ENCODE data around the gene HTT. TPM values are rescaled to one million over a fixed set of nuclear protein-coding genes. Genes with fewer than 3 reads are reported as not detected.

Gene HTT
- total RNA-seq, 2 donors from 2014 or later = 104 to 109 TPM

- H3K9ac ChIP-seq (ENCODE audit: extremely low read depth, low read length, poor library complexity, severe bottlenecking) = no peak overlapping the region
- TF ChIP-seq, protein P1, sequence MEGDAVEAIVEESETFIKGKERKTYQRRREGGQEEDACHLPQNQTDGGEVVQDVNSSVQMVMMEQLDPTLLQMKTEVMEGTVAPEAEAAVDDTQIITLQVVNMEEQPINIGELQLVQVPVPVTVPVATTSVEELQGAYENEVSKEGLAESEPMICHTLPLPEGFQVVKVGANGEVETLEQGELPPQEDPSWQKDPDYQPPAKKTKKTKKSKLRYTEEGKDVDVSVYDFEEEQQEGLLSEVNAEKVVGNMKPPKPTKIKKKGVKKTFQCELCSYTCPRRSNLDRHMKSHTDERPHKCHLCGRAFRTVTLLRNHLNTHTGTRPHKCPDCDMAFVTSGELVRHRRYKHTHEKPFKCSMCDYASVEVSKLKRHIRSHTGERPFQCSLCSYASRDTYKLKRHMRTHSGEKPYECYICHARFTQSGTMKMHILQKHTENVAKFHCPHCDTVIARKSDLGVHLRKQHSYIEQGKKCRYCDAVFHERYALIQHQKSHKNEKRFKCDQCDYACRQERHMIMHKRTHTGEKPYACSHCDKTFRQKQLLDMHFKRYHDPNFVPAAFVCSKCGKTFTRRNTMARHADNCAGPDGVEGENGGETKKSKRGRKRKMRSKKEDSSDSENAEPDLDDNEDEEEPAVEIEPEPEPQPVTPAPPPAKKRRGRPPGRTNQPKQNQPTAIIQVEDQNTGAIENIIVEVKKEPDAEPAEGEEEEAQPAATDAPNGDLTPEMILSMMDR (conservative IDR thresholded peaks at IDR 0.05) = no peak
- 100% methylated on average over 1 of the region's 2 CpGs; no CpG with 5 or more reads in 1 of the 2 experiments for WGBS, 2 experiments (ENCODE audit: insufficient coverage in 1 of 2, insufficient read length in 1 of 2)
These were observed 63.4 kb downstream of the HTT start for GRCh38 chr4:3137908-3138307.

GRCh38 chr4:3145234-3145924 is 70.9 kb downstream of the HTT start:
- no peak overlapping the region for H3K9ac ChIP-seq (ENCODE audit: extremely low read depth, low read length, poor library complexity, severe bottlenecking)
- no peaks in the 10 kb centered on the region for H3K9me3 ChIP-seq (ENCODE audit: control insufficient read depth, low read length)
- H3K36me3 ChIP-seq (ENCODE audit: control insufficient read depth, insufficient read depth, low read length) = peaks cover 85% of the 10 kb centered on the region
- no peaks in the 10 kb centered on the region for H3K27me3 ChIP-seq (ENCODE audit: control insufficient read depth, insufficient read depth, low read length, poor library complexity, severe bottlenecking)
- Mint-ChIP-seq H3K9me3 (no peaks in the 10 kb centered on the region), H3K4me1 (no peaks in the 10 kb centered on the region), H3K36me3 (ENCODE audit: low read depth) (peaks cover 67% of the 10 kb centered on the region), H3K27me3 (ENCODE audit: insufficient read depth) (no peaks in the 10 kb centered on the region), H3K27ac (no peak overlapping the region), H3K4me3 (no peak overlapping the region)
- no peak for DNase-seq
- 100% methylated on average over 1 to 2 of the region's 2 CpGs for WGBS, 2 experiments (ENCODE audit: insufficient coverage in 1 of 2, insufficient read length in 1 of 2)
- H3K4me1 ChIP-seq (ENCODE audit: control insufficient read depth, insufficient read depth, low read length) = no peaks in the 10 kb centered on the region
- TF ChIP-seq, protein P1 (conservative IDR thresholded peaks at IDR 0.05) = peak; percentile 31
- no peak overlapping the region for H3K4me3 ChIP-seq (ENCODE audit: low read length)
- no peak overlapping the region for H3K27ac ChIP-seq (ENCODE audit: low read depth, low read length)

More at GRCh38 chr4:3137908-3138307, 63.4 kb downstream of the HTT start:
- no peak for DNase-seq
- no peaks in the 10 kb centered on the region for H3K27me3 ChIP-seq (ENCODE audit: control insufficient read depth, insufficient read depth, low read length, poor library complexity, severe bottlenecking)
- Mint-ChIP-seq H3K36me3 (ENCODE audit: low read depth) (peaks cover 71% of the 10 kb centered on the region), H3K27ac (no peak overlapping the region), H3K9me3 (no peaks in the 10 kb centered on the region), H3K4me3 (no peak overlapping the region), H3K27me3 (ENCODE audit: insufficient read depth) (no peaks in the 10 kb centered on the region), H3K4me1 (peaks cover 4% of the 10 kb centered on the region)
- no peaks in the 10 kb centered on the region for H3K9me3 ChIP-seq (ENCODE audit: control insufficient read depth, low read length)
- H3K36me3 ChIP-seq (ENCODE audit: control insufficient read depth, insufficient read depth, low read length) = peaks cover 98% of the 10 kb centered on the region
- no peak overlapping the region for H3K4me3 ChIP-seq (ENCODE audit: low read length)
- no peak overlapping the region for H3K27ac ChIP-seq (ENCODE audit: low read depth, low read length)
- H3K4me1 ChIP-seq (ENCODE audit: control insufficient read depth, insufficient read depth, low read length) = no peaks in the 10 kb centered on the region

DNA sequence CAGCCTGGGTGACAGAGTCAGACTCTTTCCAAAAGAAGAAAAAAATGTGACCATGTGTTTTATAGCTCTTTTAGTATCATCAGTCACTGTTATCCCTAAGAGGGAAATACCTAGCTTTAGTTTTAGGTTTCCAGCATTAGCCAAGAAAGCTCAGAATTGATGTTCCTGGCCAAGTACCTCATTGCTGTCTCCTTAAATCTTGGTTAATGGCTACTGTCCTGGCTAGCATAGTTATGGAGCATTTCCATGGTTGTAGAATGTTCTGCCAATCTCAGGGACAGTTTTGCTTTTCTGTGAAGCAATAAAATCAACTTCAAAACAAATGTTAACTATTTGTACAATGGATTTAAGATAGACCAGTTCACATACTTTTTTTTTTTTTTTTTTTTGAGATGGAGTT is 74.4 kb downstream of the HTT start:
- H3K27me3 ChIP-seq (ENCODE audit: control insufficient read depth, insufficient read depth, low read length, poor library complexity, severe bottlenecking) = no peaks in the 10 kb centered on the region
- DNase-seq = no peak
- TF ChIP-seq, protein P1 (conservative IDR thresholded peaks at IDR 0.05) = no peak
- no peak overlapping the region for H3K27ac Mint-ChIP-seq
- H3K4me1 ChIP-seq (ENCODE audit: control insufficient read depth, insufficient read depth, low read length) = no peaks in the 10 kb centered on the region
- no peaks in the 10 kb centered on the region for H3K27me3 Mint-ChIP-seq (ENCODE audit: insufficient read depth)
- peaks cover 80% of the 10 kb centered on the region for H3K36me3 Mint-ChIP-seq (ENCODE audit: low read depth)
- no peaks in the 10 kb centered on the region for H3K9me3 Mint-ChIP-seq
- H3K9me3 ChIP-seq (ENCODE audit: control insufficient read depth, low read length) = no peaks in the 10 kb centered on the region
- H3K4me1 Mint-ChIP-seq = no peaks in the 10 kb centered on the region
- no peak overlapping the region for H3K4me3 Mint-ChIP-seq
- H3K27ac ChIP-seq (ENCODE audit: low read depth, low read length) = no peak overlapping the region
- H3K36me3 ChIP-seq (ENCODE audit: control insufficient read depth, insufficient read depth, low read length) = peaks cover 88% of the 10 kb centered on the region
- H3K9ac ChIP-seq (ENCODE audit: extremely low read depth, low read length, poor library complexity, severe bottlenecking) = no peak overlapping the region
- H3K4me3 ChIP-seq (ENCODE audit: low read length) = no peak overlapping the region
